Caki2 (cell line): ENCODE data around the gene RIN1. TPM values are rescaled to one million over a fixed set of nuclear protein-coding genes. Genes with fewer than 3 reads are reported as not detected.

Experiments
- DNase-seq: peaks from one replicate; pipeline ENCODE4 v3.0.0-alpha.2; 2015; ENCODE audit warnings: low read depth
- in situ Hi-C: cut with HindIII; loops from 2 replicates; pipeline ENCODE4 v1.10.0; 2016; ENCODE audit warnings: low sequenced_read_pairs, low pct_unique_long_range_greater_than_20kb, mixed read lengths
- total RNA-seq: library from RNA; depleted of rRNA; stranded (reverse); fragments of >200 nt; shearing (Covaris generic); gene quantifications from 2 replicates; pipeline ENCODE4 v1.2.3, GENCODE V29; 2014; ENCODE audit warnings: low replicate concordance; rRNA removed

RIN1 gene
- total RNA-seq, 1 experiment from 2014 or later, result 28.4 TPM

- no peak for DNase-seq
- in situ Hi-C loops, result no loop called here
Observed at GRCh38 chr11:66291303-66291705, 44.9 kb downstream of the RIN1 start.

- in situ Hi-C loops, result no loop called here
- DNase-seq, result no peak
Observed at GRCh38 chr11:66290330-66290621, 46.0 kb downstream of the RIN1 start.

- DNase-seq, result no peak
- in situ Hi-C loops, result no loop called here
Observed at GRCh38 chr11:66289548-66290329, 46.5 kb downstream of the RIN1 start.

- in situ Hi-C loops, result no loop called here
- peak; percentile 99 for DNase-seq
Observed at GRCh38 chr11:66288671-66289547, 47.3 kb downstream of the RIN1 start, which contains the start of gene YIF1A. TSS of gene YIF1A (minus strand) at chr11:66289143. CDS start at chr11:66288985, 158 bp downstream.

GRCh38 chr11:66287889-66288670, 48.2 kb downstream of the RIN1 start:
- in situ Hi-C loops, result no loop called here
- no peak for DNase-seq

- no peak for DNase-seq
- in situ Hi-C loops, result no loop called here
Observed at GRCh38 chr11:66287211-66287888, 48.9 kb downstream of the RIN1 start.

- in situ Hi-C loops, result no loop called here
- no peak for DNase-seq
Observed at GRCh38 chr11:66286699-66287098, 49.5 kb downstream of the RIN1 start.

- in situ Hi-C loops, result no loop called here
- DNase-seq, result no peak
Observed at GRCh38 chr11:66285250-66285947, 50.8 kb downstream of the RIN1 start.

- in situ Hi-C loops, result no loop called here
- no peak for DNase-seq
Observed at GRCh38 chr11:66284526-66285078, 51.6 kb downstream of the RIN1 start.

- in situ Hi-C loops, result no loop called here
- no peak for DNase-seq
Observed at GRCh38 chr11:66283461-66284105, 52.7 kb downstream of the RIN1 start.

- DNase-seq, result peak; percentile 86
- in situ Hi-C loops, result no loop called here
Observed at GRCh38 chr11:66282468-66283455, 53.5 kb downstream of the RIN1 start.

Other genes with a start within 250 kb of the RIN1 start
- 23.9 and 41.1 TPM in 2 replicates for gene KLC2, start 78.7 kb downstream of the RIN1 start, total RNA-seq
- 55.4 and 56.1 TPM in 2 replicates for gene RAB1B, start 67.8 kb downstream of the RIN1 start, total RNA-seq
- gene CNIH2, start 58.3 kb downstream of the RIN1 start, total RNA-seq, result 0.61 TPM in 1 of 2 replicates, not detected in the other
- 114 and 188 TPM in 2 replicates for gene YIF1A, start 47.3 kb downstream of the RIN1 start, total RNA-seq
- gene TMEM151A, start 44.5 kb downstream of the RIN1 start, total RNA-seq, result not detected in 2 replicates
- gene CD248, start 19.4 kb downstream of the RIN1 start, total RNA-seq, result not detected in 2 replicates
- gene BRMS1, start 8.7 kb upstream of the RIN1 start, total RNA-seq, result 80.0 and 85.9 TPM in 2 replicates
- 58.0 and 65.4 TPM in 2 replicates for gene B4GAT1, start 11.2 kb upstream of the RIN1 start, total RNA-seq
- gene SLC29A2, start 35.3 kb upstream of the RIN1 start, total RNA-seq, result not detected in 2 replicates
- gene NPAS4, start 84.6 kb upstream of the RIN1 start, total RNA-seq, result not detected in 2 replicates
- 113 and 202 TPM in 2 replicates for gene MRPL11, start 102.4 kb upstream of the RIN1 start, total RNA-seq
- gene PELI3, start 130.5 kb upstream of the RIN1 start, total RNA-seq, result 10.0 and 16.7 TPM in 2 replicates
- 59.9 and 102 TPM in 2 replicates for gene DPP3, start 144.0 kb upstream of the RIN1 start, total RNA-seq
- 20.6 and 28.0 TPM in 2 replicates for gene BBS1, start 174.2 kb upstream of the RIN1 start, total RNA-seq
- 10.9 and 52.6 TPM in 2 replicates for gene ZDHHC24, start 209.6 kb upstream of the RIN1 start, total RNA-seq
- not detected in 2 replicates for gene ACTN3, start 210.5 kb upstream of the RIN1 start, total RNA-seq
- not detected in 2 replicates for gene CTSF, start 232.2 kb upstream of the RIN1 start, total RNA-seq